Spleen (tissue), 7 donors: ENCODE measurements around the gene ENOX2.

ENCODE experiments used
- POLR2A ChIP-seq, 3 donors: fragments of 450-650 bp; IDR thresholded peaks; one replicate each; pipeline ENCODE4 v1.5.1; 2017; ENCODE audit warnings: antibody characterized with exemption in 3 of 3, mild to moderate bottlenecking in 1 of 3
- POLR2AphosphoS5 ChIP-seq, 3 donors: sonication (generic); formaldehyde crosslinking; IDR thresholded peaks; one replicate each; pipeline ENCODE4 v1.5.1; 2017; ENCODE audit warnings: antibody characterized with exemption in 3 of 3
- TF ChIP-seq, protein P1 (sequence below), 11 experiments: fragments of 200-600 bp in 7 of 11; fragments of 450-650 bp in 4 of 11; sonication (generic) in 4 of 11; IDR thresholded peaks in 8 of 11; conservative IDR thresholded peaks in 3 of 11; 1 replicate in 7 of 11; 2 replicates in 4 of 11; pipeline versions ENCODE4 v1.4.0 to v1.8.0; 2016 to 2021; ENCODE audit warnings: antibody characterized with exemption in 11 of 11, inconsistent platforms in 4 of 11, mild to moderate bottlenecking in 1 of 11
- donor health status: DM: no; HTN: no; CAD: no; lungs with moderate emphysema.
- donor health status: DM: no; HTN: no; CAD: no.
- donor health status: DM: no; HTN: no; CAD: no.

DNA sequence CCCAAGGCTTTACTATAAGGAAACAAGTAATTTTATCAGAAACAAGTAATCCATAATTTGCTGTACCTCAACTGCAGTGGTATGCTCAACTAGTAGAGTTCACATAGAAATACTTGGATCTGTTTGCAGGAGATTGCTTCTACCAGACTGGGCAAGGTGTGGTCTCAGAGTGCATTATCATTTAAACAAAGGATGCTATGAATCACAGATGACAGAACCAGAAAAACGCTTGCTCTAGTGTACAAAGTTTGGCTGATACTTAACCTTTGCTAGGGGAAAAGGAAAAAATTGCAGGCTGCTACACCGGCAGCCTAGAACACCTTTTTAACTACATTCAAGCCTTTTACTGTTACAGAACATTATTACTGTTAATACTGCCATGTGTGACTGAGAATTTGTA is 97.1 kb downstream of the ENOX2 start:
- TF ChIP-seq, protein P1, sequence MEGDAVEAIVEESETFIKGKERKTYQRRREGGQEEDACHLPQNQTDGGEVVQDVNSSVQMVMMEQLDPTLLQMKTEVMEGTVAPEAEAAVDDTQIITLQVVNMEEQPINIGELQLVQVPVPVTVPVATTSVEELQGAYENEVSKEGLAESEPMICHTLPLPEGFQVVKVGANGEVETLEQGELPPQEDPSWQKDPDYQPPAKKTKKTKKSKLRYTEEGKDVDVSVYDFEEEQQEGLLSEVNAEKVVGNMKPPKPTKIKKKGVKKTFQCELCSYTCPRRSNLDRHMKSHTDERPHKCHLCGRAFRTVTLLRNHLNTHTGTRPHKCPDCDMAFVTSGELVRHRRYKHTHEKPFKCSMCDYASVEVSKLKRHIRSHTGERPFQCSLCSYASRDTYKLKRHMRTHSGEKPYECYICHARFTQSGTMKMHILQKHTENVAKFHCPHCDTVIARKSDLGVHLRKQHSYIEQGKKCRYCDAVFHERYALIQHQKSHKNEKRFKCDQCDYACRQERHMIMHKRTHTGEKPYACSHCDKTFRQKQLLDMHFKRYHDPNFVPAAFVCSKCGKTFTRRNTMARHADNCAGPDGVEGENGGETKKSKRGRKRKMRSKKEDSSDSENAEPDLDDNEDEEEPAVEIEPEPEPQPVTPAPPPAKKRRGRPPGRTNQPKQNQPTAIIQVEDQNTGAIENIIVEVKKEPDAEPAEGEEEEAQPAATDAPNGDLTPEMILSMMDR (IDR thresholded peaks at IDR 0.05 in 8 of 11, conservative IDR thresholded peaks at IDR 0.05 in 3 of 11): no peak
- TF ChIP-seq POLR2A (IDR thresholded peaks at IDR 0.05) (no peak), POLR2AphosphoS5 (IDR thresholded peaks at IDR 0.05) (no peak)
